Left ventricle myocardium superior (tissue), 1 donor: ENCODE measurements around the gene ALDH4A1. TPM values are rescaled to one million over a fixed set of nuclear protein-coding genes. Genes with fewer than 3 reads are reported as not detected.
"Not testable (repeated sequence)": the region's sequence is repeated elsewhere in the genome, so short reads cannot be mapped to it uniquely, and the experiment has no call there.

ENCODE experiments used
- ATAC-seq: fragments of 200-7000 bp; cut with Tn5 transposase; one replicate; pipeline ENCODE4 v1.9.1; 2020; ENCODE audit warnings: mild to moderate bottlenecking, moderate library complexity
- DNase-seq: peaks from one replicate; pipeline ENCODE4 v3.0.0-alpha.2; 2020
- intact Hi-C: fragments of 100-400 bp; cut with micrococcal nuclease; formaldehyde crosslinking; loops from one replicate; pipeline ENCODE4 v1.11.0; 2022
- total RNA-seq: library from RNA; stranded (reverse); fragmentation: NEBNext Ultra II Directional; extraction: Animal tissue kit (Norgen Biotek cat#: 25700); gene quantifications from one replicate; pipeline ENCODE4 v1.2.1, GENCODE V29; 2021
- donor health status: DM: no; HTN: yes; CAD: no; lungs with severe emphysema.

ALDH4A1 gene
- total RNA-seq, 1 donor from 2014 or later, result 27.3 TPM

DNA sequence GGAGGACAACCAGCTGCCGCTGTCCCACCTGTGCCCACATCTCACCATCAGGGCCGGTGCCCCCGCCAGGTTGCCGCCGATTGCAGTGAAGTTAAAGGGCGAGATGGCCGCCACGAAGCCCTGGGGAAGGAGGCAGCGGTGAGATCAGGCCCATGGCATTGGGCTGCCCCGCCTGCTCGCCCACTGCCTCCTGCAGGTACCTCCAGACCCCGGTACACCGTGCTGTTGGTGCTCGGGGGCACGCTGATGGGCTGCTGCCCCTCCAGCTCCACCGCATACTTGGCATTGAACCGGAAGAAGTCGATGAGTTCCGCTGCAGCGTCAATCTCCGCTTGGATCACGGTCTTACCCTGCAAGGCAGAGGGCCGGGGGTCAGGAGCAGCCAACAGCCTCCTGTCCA lies 19.3 kb downstream of the ALDH4A1 start:
- no peak for DNase-seq
- intact Hi-C loops, result no loop called here
- no peak for ATAC-seq

GRCh38 chr1:18882486-18882885 lies 19.9 kb downstream of the ALDH4A1 start:
- ATAC-seq (peak; percentile 34), DNase-seq (no peak)
- intact Hi-C loops, result no loop called here

DNA sequence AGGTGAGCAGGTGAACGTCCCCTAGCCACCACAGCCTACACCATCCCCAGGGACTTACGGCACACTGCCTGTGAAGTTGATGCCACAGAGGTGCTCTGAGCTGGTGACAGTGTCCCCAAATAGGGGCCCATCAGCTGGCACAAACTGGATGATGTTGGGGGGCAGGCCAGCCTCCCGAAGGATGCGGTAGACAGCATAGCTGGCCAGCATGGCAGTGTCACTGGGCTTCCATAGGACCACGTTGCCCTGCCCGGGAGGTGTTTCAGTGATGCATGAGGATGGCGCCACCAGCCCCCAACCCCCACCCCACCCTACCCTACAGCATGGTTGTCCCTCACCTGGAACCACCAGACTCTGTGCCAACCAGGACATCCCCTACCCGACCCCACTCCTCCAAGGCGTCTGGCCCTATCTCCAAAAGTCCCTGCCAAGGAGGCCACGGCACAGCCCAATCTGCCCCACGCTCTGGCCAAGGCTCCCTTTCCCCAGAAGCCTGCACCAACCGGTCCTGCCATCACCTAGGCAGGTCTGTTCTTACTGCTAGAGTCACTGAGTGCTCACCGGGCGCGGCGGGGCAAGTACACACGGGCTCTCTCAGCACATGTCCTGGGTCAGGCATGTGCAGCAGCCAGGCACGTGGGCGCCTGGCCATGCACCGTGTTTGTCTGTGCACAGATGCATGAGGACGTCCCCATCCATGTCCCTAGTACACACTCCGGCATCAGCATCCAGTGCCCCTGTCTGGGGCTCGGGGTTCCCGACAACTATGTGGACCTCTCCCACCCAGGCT lies 20.5 kb downstream of the ALDH4A1 start:
- DNase-seq (no peak), ATAC-seq (no peak)
- intact Hi-C loops, result no loop called here

DNA sequence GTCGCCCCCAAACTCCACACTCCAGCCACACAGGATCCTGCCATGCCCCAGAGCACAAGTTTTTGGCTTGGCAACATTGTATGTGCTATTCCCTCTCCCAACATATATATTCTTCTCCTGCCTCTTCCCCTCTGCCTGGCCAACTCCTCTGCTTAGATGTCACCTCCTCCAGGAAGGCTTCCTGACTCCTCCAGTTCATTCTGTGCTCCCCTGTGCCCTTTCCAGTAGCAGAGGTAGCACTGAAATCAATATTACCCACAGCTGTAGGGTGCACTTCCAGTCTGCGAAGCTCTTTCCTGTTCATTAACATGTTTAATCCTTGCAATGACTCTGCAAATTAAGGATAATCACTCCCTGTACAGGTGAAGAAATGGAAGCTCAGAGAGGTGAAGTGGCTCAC lies 21.2 kb downstream of the ALDH4A1 start:
- ATAC-seq, result no peak
- DNase-seq, result no peak
- intact Hi-C loops, result no loop called here

DNA sequence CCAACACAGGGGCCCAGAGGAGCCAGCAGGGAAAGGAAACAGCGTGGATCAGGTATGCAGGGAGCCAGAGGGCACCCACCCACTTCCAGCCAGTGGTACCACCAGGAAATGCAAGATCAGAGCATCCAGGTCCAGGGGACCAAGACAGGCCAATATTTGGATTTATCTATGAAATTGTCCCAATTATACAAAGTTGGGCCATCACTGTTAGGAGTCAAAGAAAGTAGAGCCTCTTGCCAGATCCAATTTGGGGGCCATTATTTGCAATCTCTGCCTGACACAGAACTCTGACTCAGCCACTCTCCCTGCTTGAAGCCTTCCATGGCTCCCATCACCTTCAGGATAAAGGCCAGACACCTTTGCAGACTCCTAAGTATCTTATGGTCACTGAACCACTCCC lies 21.8 kb downstream of the ALDH4A1 start:
- intact Hi-C loops, result no loop called here
- ATAC-seq, result no peak

DNA sequence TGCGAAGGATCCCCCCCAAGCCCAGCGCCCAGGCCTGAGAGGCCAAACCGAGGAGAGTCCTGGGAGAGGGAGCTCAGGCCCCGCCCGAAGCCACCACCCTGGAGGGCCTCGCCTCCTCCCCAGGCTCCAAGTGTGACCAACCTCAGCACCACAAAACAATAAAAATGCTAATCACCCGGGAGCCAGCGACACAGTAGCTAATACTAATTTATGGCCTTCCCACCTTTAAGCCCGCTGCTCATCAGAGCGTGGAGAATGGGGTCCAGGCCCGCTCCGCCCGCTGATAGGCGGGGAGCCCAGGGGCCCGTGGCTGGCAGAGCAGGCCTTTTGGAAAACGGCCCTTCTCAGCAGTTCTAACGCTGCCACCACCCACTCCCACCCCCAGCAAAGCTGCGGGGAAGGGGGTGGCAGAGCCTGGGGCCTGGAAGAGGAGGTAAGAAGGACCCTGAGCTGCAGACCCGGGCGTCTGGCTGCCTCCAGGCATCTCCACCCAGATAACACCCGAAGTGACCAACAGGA lies 22.5 kb downstream of the ALDH4A1 start:
- DNase-seq (no peak), ATAC-seq (no peak)
- intact Hi-C loops, result loop anchor here (5.0 kb wide), 1 partner anchor 357 kb away; no protein-coding TSS in a partner anchor

More for the DNA sequence above, 21.8 kb downstream of the ALDH4A1 start:
- DNase-seq, result no peak

DNA sequence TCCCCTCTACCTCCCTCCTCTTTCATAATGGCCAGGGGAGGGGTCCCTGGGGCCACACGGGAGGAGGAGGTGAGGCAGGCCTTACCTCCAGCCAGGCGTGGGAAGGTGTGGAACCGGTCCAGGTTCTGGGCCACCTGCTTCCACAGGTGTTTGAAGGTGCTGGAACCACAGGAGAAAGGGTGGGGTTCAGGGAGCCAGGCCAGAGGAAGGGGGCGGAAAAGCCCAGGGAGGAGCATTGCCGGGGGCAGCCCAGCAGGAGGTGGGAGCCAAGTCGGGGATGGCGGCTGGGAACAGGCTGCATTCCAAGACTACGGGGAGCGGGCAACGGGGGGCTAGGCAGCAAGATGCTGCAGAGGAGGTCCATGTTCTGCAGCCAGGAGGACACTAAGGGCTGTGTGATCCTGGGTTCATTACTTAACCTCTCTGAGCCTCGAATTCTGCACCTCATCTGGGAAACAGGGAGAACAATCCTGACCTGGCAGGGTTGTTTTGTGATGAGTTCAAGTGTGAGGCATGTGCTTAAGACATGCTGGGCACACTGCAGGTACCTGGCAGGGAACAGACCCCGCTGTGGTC lies 23.1 kb downstream of the ALDH4A1 start:
- ATAC-seq (no peak), DNase-seq (no peak)
- intact Hi-C loops, result loop anchor here (5.0 kb wide), 1 partner anchor 358 kb away; no protein-coding TSS in a partner anchor

- ATAC-seq, result no peak
- no peak for DNase-seq
- intact Hi-C loops, result loop anchor here (5.0 kb wide), 1 partner anchor 359 kb away; no protein-coding TSS in a partner anchor
These were observed 23.7 kb downstream of the ALDH4A1 start for GRCh38 chr1:18878538-18879214.

DNA sequence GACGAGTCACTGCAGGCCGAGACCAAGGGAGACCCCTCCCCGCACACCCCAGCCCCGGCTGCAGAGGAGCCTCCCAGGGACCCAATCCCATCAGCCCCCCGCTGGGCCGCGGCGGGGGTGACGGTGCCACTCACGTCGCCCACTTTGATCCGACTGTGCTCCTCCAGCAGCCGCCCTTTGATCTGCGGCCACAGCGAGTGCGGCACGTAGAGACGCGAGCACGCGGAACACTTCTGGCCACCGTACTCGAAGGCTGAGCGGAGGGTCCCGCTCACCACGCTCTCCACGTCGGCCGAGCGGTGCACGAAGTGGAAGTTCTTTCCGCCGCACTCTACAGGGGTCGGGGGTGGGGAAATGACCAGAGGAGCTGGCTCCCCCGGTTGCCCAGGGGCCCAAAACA lies 25.1 kb downstream of the ALDH4A1 start:
- intact Hi-C loops, result loop anchor here (5.0 kb wide), 1 partner anchor 360 kb away; no protein-coding TSS in a partner anchor
- DNase-seq, result no peak

DNA sequence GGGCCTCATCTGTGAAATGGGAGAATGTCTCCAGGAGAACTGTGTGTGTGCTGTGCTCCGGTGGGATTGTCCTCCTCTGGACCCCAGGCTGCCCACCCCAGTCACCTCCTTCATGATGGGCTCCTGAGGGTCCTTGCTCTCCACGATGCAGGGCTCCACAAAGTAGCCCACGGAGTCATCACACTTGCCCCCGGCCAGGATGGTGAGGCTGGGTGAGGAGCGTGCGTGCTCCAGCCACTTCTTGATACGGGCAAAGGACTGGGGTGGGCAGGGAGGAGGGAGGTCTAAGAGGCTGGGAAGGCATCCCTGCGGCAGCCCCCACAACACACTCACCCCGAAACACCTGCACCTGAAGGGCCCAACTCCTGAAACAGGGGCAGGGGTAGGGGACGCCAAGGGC lies 26.1 kb downstream of the ALDH4A1 start:
- ATAC-seq (no peak), DNase-seq (no peak)
- intact Hi-C loops, result loop anchor here (5.0 kb wide), 1 partner anchor 361 kb away; no protein-coding TSS in a partner anchor

More for the DNA sequence above, 25.1 kb downstream of the ALDH4A1 start:
- no peak for ATAC-seq

GRCh38 chr1:18875796-18876128 lies 26.6 kb downstream of the ALDH4A1 start:
- DNase-seq (no peak), ATAC-seq (no peak)
- intact Hi-C loops, result loop anchor here (5.0 kb wide), 1 partner anchor 362 kb away; no protein-coding TSS in a partner anchor

DNA sequence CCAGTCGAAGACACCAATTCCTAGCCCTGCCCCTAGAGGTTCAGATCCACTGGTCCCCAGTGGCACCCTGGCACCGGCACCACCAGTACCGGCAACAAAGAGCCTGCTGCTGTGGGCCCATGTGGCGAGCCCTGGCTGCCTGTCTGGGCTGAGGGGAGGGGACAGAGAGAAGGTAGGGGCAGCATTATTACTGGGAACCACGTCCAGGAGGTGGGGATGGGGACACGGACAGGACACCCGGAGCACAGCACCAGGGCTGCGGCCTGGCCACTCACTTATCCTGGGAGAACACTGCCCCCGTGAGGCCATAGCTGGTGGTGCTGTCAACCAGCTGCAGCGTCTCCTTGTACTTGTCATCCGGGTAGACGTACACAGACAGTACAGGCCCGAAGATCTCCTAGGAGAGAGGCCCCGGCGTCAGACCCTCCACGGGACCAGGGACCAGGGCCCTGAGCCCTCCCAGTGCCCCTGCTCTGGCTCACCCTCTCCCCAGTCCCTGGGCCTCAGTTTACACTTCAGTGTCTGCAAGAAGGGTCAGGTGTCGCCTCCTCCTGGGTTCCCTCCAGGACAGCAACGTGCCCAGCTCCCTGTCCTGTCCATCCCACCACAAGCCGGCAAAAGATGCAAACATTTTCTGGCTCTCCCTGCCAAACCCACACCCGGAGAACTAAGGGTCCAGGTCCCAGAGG lies 27.1 kb downstream of the ALDH4A1 start:
- intact Hi-C loops, result loop anchor here (5.0 kb wide), 1 partner anchor 362 kb away; no protein-coding TSS in a partner anchor
- DNase-seq, result peak; percentile 85
- peak; percentile 80 for ATAC-seq

DNA sequence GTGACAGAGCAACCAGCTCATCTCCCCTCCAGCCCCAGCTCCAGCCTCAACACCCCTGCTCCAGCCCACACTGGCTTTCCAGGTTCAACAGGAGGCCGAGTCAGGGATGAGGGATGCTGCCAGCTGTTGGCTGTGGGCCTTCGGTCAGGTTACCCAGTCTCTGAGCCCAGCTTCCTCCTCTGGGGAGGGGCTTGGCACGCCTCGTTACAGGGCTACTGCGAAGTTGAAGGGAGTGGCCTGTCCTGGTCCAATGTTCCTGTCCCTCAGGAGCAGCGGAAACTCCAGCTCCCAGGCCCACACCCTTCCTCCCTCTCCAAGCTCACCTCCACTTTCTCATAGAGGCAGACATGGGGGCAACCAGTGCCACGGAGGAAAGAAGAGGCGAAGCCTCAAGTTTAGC lies 27.8 kb downstream of the ALDH4A1 start:
- ATAC-seq, result peak; percentile 27
- intact Hi-C loops, result no loop called here
- DNase-seq, result no peak

GRCh38 chr1:18874036-18874435 lies 28.3 kb downstream of the ALDH4A1 start:
- ATAC-seq (no peak), DNase-seq (no peak)
- intact Hi-C loops, result no loop called here

DNA sequence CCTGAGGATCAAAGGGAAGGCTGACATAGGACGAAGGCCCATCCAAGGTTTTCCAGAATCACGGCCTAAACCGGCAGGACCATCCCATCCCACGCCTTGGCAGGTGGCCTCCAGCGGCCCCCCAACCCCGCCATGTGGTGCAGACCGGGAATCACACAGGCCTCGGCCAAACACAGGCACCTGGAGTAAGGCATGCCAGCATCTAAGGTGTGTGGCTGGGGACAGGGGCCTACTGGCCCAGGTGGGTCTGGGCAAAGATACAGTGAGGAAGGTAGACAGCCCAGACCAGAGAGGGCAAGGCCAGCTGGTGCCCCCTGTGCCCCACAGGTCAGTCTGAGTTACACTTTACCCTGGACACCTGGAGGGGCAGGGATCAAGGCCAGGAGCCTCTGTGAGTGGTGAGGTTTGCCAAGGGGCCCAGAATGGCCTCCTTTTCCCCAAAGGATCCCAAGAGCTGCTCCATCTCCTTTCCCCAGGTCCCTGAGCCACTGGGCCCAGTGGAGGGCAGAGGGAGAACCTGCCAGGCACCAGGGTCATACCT lies 30.2 kb downstream of the ALDH4A1 start:
- intact Hi-C loops, result no loop called here
- ATAC-seq (no peak), DNase-seq (no peak)

DNA sequence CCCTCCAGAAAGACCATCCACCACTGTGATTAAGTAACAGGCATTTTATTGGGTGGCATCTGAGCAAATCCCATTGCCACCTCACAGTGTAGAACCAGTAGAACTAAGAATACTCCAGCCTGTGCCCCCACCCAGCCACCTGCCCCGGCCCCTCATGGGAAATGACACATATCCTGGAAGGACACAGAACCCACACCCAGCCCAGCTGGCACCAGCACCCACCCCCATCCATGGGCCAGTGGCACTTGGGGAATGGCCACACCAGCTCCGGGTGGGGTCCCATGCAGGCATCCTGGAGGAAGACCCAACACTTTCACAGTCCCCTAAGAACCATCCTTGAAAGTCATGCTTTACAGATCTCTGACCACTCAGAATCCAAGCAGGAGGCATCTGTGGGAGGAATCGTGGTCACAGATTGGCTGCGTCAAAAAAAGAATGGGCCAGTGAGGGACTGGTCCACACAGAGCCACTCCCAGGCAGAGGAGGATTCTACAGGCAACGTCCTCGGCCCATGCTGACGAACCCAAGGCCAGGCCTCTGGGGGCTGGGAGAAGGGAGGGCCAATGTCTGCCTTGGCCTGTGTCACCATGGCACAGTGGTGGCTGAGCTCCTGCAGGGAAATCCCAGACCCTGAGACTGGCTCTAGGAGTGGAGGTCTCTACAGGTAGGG lies 30.8 kb downstream of the ALDH4A1 start:
- intact Hi-C loops, result no loop called here
- ATAC-seq, result no peak
- no peak for DNase-seq

- no peak for ATAC-seq
- DNase-seq, result no peak
- intact Hi-C loops, result no loop called here
These were observed 31.4 kb downstream of the ALDH4A1 start for GRCh38 chr1:18870957-18871356.

DNA sequence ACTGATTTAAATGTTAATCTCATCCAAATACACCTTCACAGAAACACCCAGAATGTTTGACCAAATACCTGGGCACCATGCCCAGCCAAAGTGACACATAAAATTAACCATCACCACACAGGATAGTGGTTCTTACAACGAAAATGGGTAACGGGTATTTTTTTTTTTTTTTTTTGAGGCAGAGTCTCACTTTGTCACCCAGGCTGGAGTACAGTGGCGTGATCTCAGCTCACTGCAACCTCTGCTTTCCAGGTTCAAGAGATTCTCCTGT lies 31.8 kb downstream of the ALDH4A1 start:
- DNase-seq, intact Hi-C loops, ATAC-seq: not testable (repeated sequence)
